DMS 273 treated with DMSO at 0.1 percent for 48 hours (cell line): Measurements from ENCODE around the gene LRRC36.
A peak's percentile ranks its signal among the peaks of the same experiment; 100 is the strongest.

Source experiments
- DNase-seq: peaks from one replicate; lab custom pipeline; 2025; lab: John Stamatoyannopoulos, UW

The LRRC36 gene

DNA sequence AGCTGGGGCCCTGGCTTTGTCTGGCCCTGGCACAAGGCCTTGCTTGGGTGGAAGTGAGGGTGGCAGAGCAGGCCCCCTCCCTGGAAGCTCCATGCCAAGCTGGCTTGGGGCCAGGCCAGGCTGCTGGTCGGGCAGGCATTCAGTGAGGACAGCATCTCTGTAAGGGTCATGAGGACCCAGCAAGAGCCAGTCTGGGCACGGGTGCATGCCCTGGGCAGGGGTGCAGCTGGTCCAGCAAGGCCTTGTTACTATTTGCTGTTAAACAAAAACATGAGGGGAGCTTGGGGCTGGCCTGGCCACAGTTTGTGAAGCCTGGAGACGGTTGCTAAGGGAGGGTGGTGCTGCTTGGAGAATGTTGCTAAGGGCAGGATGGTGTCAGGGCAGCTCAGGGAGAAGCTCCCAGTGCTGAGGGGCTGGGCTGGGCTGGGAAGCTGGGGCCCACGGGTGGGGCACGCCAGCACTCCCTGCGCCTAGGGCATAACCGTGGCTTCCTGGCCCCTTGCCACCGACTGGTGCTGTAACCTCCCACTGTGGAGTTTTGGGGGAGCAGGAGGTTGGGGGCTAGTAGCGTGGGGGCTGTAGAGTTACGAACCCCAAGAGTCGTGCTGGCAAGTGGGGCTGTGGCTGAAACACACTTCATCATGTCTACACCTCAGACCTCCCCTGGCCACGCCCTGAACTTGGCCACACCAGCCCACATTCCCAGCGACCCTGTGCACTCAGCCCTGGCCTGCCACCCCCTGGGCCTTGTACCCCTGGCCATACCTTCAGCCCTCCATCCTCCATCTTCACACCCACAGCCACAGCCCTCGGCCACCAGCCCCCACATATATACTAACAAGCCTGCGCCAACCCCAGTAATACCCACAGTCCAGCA lies 65.0 kb downstream of the LRRC36 start:
- no peak for DNase-seq

DNA sequence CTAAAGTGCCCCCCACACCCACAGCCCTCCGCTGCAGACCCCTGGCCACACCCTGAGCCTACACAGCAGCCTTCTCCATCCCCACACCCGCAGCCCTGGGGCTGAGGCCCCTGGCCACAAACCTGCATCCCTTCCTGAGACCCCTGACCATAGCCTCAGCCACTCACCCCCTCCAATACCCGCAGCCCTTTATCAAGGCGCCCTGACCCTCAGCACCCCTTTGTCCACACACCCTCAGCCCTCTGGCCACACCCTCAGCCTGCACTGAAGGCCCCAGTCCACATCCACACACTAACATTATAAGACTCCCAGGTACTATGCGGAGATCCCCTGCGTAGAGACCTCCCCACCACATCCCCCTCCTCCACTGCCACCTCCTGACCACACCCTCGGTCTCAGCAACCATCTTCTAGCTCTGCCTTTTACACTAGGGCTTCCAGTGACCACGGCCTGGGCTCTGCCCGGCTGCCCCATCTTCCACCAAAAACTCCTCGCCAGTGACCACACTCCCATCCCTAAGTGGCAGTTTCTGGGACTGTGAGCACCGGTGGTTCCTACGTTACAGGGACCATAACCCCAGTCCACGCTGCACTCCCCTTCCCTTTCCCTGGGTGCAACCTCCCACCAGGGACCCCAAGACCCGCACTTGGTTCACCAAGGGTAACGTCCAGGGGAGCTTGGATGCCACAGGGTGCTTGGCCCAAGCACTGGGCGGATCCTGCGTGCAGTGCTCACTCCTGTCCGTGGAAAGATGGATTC lies 65.9 kb downstream of the LRRC36 start:
- DNase-seq: no peak

DNA sequence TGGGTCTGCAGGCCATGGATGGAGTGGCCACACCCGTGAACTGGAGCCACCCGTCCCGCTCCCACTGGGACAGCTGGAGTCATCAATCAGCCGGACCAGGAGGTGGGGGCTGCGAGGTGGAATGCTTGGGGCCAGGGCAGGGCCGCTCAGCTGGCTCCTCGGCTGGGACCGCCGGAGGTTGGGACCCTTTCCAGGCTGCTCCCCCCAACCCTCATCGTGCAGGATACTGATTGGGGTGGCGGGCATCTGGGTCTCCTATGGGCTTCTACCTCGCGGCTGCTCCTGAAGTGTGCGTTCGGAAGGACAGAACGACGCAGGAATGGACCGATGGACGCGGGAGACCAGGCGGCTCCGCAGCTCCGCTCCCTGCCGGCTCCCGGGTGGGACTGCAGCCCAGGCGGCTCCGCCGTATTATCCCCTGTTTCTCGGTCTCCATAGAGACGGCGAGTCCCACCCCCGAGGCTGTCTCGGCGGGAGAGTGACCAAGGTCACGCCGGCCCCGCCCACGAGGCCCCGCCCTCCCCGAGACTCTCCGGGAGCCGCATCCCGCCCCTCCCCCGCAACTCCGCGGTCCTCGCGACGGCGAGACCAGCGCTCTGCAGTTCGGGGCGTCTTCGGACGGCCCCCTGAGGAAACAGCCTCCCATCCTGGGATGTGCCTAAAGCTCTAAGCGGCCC lies 66.6 kb downstream of the LRRC36 start, which contains the start of gene TPPP3:
Gene TPPP3, minus strand, starts transcription at position 388 of the 677 bp plus-strand sequence. CDS start 2,387 bp downstream, outside the sequence.
- peak; percentile 29 for DNase-seq

DNA sequence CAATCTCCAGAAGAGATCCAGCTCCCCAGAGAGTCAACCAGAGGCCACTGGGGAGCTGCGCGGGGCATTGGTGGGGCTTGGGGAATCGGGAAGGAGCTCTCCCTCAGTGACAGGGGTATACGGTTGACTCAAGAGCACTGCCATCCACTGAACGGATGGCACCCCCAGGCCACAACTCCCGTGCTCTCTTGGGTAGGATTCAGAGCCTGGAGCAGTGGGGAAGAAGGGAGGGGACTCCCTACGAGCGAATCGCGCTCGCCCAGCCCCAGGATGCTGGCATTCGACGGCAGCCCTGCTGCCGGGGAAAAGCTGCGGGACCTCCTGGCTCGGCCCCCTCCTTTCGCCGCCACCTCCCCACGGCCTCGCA lies 67.2 kb downstream of the LRRC36 start:
- no peak for DNase-seq

DNA sequence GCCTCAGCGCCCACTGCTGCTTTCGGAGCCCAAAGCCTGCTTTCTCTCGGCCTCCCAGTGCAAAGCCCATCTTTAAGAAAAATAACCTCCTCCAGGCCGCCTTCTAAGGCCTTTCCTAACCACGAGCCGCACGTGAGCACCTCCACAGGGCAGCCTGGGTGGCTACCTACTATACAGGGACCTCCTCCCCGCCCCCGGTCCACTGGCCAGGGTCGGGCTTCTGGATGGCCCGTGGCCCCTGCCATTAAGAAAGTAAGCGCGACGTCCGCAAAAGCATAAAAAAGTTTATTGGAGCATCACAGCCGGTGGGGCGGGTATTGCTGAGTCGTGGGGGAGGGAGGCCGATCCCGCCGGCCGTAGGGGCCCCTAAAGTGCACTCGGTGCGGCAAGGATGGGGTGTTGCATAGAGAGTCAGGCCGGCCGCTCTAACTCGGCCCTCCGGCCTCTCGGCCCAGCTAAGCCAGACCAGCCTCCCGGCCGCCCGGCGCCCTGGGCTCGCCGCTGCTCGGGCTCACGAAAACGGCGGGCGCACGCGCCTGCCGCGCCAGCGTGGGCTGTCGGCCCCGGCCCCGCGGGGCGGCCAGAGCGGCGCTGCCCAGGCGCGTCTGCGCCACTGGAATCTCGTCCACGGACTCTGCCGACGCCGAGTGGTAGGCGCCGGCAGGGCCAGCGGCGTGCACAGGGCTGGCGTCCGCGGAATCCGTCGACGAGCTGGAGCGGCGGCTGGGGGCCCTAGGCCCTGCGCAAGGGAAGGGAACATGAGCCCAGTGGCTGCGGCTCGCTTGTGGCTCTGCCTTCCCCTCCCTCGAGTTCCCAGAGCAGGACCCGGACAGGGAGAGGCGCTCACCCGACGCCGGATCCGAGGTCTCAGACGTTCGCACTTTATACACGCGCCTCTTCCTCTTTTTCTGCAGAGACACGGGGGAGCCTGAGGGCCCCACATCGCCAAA lies 67.8 kb downstream of the LRRC36 start:
- no peak for DNase-seq

DNA sequence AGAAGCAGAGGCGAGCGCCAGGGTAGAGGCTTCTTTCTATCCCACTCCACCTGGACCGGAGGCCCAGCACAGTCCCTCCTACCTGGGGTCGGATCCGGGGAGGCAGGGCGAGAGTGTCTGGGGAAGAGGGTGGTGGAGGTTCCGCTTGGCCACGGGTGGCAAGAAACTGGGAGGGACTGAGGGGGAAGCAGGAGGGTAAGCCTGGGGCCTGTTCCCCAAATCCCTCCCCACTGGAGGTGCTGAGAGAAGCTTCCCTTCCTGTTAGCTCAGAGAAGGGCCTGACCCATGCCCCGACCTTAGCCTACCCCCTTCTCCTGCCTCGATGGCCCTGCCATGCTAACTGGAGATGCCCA lies 68.5 kb downstream of the LRRC36 start:
- DNase-seq: no peak

DNA sequence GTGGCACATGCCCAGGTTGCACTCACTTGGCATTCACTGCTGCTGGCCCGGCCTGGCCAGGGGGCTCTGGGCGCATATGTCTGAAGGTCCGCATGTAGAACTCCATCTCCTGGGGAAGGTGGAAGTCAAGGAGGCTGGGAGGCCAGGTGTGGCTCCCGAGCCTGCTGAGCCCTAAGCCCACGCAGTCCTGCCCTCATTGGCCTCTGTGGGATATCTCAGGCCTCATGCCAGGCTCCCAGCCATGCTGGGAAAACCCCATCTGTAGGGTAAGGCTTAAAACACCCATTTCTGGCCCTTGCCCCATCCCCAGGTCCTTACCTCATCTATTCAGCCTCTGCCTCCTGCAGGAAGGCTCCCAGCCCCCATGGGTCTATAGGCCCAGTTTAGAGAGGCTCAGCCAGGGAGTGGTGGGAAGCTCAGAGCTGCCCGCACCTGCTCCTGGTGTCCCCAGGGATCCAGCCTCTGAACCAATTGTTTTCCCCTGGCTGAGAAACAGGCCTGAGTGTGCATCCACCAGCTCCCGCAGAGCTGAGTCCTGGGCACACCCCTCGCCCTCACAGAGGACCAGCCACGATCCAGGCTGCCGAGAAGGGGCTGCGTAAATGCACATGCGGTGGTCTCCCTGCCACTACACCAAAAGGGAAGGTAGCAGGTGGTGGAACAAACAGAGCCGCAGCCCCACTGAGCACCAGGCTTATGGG lies 69.0 kb downstream of the LRRC36 start:
- peak; percentile 51 for DNase-seq

DNA sequence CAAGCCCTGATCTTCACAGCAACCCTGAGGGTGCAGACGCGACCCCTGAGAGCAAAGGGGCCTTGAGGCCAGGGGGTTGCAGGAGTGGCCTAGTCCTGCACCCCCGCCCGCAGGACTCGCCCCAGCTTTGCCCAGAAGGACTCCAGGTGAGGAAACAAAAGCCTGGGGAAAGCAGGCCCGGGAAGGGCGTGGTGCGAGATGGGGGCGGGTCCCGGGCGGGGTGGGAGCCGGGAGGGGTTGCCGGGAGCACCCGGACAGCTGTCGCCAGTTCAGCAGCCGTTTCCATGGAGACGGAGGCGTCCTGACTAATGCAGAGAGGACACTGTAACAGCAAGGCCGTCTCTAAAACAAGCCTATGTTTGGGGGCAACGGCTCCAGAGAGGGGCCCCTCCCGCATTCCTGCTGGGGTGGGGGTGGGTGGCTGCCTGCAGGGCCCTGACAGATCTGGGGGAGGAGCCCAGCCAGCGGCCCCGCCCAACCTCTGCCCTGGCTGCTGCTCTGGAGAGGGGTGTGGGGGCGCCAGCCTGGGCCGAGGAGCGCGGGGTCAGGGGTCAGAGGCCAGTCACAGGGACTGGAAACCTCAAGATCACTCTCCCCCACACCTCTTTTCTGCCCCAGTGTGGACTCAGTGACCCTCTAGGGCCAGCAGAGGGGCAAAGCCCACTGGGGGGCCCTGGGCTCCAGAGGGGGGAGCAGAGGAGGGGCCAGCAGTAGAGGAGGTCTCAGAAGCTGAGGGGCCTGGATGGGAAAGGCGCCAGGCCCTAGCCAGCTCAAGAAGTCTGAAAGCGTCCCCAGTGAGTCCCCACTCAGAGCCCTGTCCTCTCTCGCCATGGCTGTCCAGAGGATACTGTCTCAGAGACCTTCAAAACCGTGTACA lies 69.8 kb downstream of the LRRC36 start:
- DNase-seq: peak; percentile 75

DNA sequence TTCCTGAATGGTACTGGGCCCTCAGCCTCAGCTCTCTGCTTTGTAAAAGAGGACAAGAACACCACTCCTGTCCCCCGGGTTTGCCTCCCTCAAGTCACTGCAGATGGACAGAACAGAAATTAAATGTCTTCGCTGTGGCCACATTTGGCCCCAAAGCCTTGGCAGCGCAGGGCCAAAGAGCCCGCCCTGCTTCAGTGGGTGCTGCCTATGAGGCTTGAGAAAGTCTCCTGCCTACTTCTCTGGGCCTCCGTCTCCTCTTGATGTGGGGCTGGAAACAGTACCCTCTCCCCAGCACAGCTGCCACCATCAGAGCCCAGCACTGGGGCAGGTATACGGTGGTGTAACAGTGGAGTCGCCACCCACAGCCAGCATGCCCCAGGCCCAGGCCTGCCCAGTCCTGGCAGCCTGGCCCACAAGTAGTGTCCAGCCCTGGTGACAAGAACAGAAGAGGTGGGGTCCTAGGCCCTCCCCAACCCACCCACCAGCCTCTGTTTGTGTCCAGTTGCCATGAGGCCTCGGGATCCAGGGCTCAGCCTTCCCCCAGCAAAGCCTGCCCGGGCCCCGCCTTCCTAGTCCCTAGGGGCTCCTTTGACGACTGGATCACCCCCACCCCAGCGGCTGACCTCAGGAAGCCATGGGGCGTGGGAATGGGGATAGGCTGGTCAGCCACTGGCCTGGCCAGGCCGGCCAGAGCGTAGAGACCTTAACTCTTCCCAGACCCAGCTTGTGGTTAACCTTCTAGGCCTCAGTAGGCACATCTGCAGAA lies 70.6 kb downstream of the LRRC36 start:
- DNase-seq: no peak

DNA sequence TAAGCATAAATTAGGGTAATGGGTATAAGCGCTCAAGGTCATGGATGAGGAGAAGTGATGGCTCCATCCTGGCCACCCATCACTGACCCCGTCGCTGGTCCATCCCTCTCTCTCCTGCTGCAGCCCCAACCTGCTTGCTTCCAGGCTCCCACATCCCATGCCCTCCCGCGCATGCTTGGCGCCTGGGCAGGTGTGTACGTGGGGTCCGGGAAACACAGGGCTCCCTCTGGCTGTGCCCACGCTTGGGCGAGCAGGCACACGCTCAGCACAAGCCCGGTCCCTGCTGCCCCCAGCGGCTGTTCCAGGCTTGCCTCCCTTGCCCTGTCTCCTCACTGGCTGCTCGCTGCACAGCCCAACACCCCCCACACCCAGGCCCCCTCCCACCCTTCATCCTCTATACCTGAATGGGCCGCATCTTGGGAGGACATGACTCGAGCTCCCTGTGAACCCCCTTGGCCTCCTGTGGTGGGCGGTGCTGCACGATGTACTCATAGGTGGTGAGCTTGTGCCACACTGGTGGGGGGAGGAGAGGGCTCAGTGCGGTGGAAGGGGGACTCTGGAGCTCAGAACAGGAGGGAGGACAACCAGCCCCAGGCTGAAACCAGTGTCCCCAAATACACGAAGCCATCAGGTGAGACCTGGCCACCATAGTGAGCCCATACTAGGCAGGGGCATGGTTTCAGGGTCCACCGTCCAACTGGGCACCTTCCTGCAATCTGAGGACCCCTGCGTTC lies 71.4 kb downstream of the LRRC36 start:
- DNase-seq: no peak

DNA sequence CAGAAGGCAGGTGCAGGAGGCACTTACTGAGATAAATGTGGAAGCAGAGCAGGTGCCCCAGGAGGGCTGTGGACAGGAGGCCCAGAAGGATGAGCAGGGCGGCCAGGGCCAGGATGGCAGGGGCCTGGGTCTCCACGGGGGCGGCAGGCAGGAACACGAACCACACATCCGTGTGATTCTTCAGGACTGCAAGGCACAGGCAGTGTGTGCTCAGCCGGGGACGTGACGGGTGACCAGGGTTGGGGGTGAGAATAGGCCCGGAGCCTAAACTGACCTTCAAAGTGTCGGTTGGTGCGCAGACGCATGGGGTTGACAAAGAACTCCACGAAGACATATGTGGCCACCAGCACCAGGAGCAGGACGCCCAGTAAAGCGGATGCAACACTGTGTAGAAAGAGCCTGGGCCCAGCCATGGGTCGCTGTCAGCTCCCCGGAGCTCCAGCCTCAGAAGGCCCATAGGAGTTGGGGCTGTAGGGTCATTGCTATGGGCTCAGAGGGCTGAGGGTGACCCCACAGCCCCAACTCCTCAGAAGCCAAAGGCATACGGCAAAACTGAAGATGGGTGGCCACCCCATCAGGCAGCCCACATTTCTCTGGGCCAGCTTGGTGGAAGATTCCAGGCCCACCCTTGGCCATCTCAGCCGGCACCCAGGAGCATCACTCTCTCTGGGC lies 72.1 kb downstream of the LRRC36 start:
- DNase-seq: no peak

DNA sequence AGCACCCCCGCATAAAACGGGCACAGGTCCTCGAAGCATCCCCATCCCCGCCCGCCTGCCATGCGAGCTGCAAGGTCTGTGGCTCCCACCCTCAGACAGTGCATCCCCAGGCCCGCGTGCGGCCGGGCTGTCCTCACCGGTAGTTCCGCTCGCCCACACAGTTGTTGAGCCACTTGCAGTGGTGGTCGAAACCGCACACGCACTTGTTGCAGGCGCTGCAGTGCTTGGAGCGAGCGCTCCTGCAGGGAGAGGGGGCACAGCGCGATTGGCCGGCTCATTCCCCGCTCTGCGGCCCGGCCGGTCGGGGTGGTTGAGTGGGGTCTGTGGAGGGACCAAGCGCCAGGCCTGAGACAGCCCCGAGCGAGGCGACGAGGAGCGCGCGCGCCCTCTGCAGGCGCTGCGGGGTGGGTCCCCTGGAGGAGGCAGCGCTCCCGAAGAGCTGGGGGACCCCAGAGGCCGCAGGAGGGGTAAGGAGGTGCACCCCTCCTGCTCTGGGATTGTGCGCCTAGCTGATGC lies 72.7 kb downstream of the LRRC36 start:
- DNase-seq: no peak

DNA sequence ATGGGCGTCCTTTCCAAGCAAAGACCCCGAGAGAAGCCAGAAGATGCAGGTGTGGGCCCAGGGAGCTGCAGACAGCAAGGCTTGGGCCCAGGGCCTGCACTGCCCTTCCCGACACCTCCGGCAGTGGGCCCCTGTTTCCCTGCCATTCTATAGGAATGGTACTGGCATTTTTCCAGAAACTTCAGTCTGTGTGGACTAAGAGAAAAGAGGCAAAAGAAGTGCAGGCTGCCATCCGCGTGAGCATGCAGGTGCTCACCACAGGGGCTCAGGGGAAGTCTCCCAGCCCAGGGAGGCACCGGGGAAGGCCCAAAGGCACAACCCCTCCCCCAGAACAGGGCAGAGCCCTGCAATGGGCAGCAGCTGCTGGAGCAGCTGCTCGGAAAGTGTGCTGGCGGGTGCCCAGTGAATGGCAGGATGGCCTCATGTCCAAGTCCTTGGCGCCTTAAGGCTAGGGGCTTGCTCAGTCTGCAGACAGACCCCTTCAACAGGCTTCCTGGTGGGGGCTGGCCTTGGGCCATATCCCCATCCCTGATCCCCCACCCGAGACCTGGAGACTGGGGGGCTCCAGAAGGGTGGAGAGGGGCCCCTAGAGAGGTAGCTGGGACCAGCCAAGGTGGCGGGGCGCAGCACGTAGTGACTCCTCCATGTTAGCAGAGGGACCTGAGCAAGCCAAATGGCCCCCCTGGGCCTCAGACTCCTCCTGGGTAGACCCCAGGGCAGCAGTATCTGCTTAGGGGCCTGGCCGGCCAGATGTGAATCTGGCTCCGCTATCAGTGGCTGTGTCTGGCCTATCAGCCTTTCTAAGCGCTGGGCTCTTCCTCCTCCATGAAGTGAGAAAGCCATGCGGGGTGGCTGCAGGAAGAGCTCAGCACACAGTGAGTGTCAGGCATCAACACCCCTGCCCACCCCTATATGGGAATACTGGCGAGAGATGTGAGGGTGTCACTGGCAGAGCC lies 73.4 kb downstream of the LRRC36 start:
- peak; percentile 74 for DNase-seq

DNA sequence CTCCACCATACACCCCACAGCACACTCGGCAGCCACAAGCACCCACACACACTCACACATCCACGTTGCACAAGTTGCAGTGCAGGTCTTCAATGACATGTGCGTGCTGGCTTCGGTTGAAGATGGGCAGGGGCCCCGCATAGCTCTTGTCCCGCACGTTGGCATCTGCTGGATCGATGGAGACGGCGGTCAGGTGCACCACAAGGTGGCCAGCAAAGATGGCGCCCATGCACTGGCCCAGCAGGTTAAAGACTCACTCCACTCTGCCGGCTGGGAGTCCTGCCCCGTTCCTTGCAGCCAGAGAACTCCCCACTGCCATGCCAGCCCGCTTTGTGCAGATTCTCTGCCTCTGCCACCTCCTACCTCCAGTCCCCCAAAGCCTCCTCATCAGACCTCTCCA lies 74.3 kb downstream of the LRRC36 start:
- DNase-seq: no peak

DNA sequence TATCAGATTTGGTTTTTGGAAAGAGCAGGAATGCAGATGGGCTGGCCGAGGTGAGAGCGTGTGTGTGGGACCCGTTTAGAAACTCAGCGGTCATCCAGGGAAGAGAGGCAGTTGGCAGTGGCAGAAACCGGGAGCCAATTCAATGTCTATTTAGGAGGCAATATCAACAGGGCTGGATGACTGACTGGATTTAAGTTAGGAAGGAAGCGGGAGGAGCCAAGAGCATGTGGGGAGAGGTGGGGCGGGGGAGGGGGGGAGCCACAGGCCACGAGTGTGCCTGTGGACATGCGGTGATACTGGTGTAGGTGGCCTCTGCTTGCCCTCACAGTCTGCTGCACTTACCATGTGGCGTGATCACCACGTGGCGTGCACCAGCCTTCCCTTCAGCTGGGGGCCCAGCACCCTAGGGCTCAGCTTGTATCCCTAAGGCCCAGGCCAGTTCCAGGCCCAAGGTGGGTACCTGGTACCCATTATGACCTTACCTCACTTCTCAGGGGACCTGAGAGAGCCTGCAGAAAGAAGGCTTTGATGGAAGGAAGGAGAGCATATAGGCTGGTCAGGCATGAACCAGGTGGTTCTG lies 77.5 kb downstream of the LRRC36 start:
- no peak for DNase-seq

DNA sequence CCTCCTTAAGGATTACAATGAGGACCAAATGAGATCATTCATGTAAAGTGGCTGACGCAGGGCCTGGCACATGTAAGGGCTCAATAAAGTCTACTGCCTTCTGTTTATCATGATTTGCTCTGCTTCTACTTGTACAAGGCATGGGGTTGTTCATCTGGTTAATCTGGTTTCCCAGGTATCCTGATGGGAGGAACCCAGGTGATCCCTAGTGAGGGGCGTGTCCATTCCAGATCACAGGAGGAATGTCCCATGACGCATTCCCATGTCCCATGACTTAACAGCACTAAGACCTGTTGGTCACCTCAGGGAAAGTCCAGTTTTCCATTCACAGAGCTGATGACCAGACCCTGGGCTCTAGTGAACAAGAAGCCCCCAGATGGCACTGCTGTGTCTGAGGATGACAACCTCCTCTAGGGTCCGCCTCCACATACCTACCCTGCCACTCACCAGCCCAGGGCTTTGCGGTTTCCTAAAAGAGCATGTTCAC lies 78.2 kb downstream of the LRRC36 start:
- no peak for DNase-seq
